ENCODE results near the gene CYP21A2. TPM values are rescaled to one million over a fixed set of nuclear protein-coding genes. Genes with fewer than 3 reads are reported as not detected.
A peak's percentile ranks its signal among the peaks of the same experiment; 100 is the strongest.

Gene CYP21A2
- total and polyA plus RNA-seq, 8 donors, result 0.23 to 2.7 (median 0.77) TPM

GRCh38 chr6:32073613-32074012 lies 35.4 kb downstream of the CYP21A2 start:
- H3K9me3 ChIP-seq, result no peaks in the 10 kb centered on the region
- no peaks in the 10 kb centered on the region for H3K27me3 ChIP-seq
- 76 to 87% methylated on average over 10 of the region's 10 CpGs for WGBS, 2 donors
- H3K27ac ChIP-seq, result no peak overlapping the region
- TF ChIP-seq CTCF (IDR thresholded peaks at IDR 0.05), result no peak
- H3K4me3 ChIP-seq, result no peak overlapping the region
- FAIRE-seq (no peak), ATAC-seq (no peak), DNase-seq (no peak)
- no peaks in the 10 kb centered on the region for H3K36me3 ChIP-seq
- intact Hi-C loops (cut with DNase I), result no loop called here
- H3K4me1 ChIP-seq, result no peaks in the 10 kb centered on the region

DNA sequence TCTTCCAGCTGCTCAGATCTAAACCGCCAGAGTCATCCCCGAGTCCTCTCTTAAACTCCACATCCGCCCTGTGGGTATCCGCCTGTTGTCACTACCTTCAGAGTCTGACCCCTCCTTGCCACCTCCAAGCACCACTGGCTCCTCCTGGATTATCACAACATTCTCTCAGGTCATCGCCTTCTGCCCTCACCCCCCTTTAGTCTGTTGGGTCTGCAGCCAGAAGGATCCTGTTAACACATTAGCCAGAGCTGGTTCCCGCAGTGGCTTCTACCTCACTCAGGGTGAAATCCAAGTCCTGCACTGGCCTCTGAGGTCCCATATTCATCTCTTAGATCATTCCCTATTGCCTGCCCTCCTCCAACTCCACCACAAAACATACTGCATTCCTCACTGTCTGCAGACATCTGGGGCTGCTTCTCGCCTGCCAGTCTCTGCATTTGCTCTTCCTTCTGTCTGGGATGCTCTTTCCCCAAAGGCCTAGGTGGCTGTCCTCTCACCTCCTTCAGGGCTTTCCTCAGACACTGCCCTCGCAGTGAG lies 36.8 kb downstream of the CYP21A2 start:
- Histone ChIP-seq H3K36me3 (no peaks in the 10 kb centered on the region), H3K4me1 (no peaks in the 10 kb centered on the region), H3K27me3 (no peaks in the 10 kb centered on the region), H3K9me3 (no peaks in the 10 kb centered on the region), H3K4me3 (no peak overlapping the region), H3K27ac (no peak overlapping the region)
- 71 to 75% methylated on average over 8 of the region's 8 CpGs for WGBS, 2 donors
- FAIRE-seq (no peak), ATAC-seq (no peak), DNase-seq (no peak)
- no peak for TF ChIP-seq CTCF (IDR thresholded peaks at IDR 0.05)
- intact Hi-C loops (cut with DNase I), result no loop called here

DNA sequence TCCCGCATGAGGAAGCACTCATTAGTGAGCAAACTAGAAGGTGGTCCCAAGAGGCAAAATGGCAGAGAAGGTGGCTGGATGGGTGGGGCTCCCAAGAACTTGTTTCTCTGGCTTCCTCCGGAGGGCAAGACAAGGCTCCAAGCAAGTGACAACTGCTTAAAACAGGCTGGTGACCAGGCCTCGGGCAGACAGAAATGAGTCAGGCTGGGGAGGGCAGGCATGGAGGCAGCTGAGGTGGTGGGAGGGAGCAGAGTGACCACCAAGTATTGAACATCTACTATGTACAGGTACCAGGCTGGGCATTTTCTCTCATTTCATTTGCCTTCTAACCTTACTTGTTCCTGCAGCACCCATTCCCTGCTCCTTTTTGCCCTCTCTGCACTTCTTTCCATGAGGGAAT lies 37.6 kb downstream of the CYP21A2 start:
- Histone ChIP-seq H3K27me3 (no peaks in the 10 kb centered on the region), H3K4me3 (no peak overlapping the region), H3K36me3 (no peaks in the 10 kb centered on the region), H3K9me3 (no peaks in the 10 kb centered on the region), H3K27ac (no peak overlapping the region), H3K4me1 (no peaks in the 10 kb centered on the region)
- WGBS, 2 donors, result 52 to 86% methylated on average over 3 of the region's 3 CpGs
- ATAC-seq (no peak), DNase-seq (no peak), FAIRE-seq (no peak)
- TF ChIP-seq CTCF (IDR thresholded peaks at IDR 0.05), result no peak
- intact Hi-C loops (cut with DNase I), result no loop called here

- intact Hi-C loops (cut with DNase I), result no loop called here
- no peak overlapping the region for H3K4me3 ChIP-seq
- 61% methylated on average over 12 of the region's 12 CpGs for WGBS, 2 donors
- no peaks in the 10 kb centered on the region for H3K4me1 ChIP-seq
- ATAC-seq, result no peak
- no peaks in the 10 kb centered on the region for H3K36me3 ChIP-seq
- DNase-seq, result no peak
- H3K27me3 ChIP-seq, result no peaks in the 10 kb centered on the region
- no peak for FAIRE-seq
- no peak overlapping the region for H3K27ac ChIP-seq
- no peaks in the 10 kb centered on the region for H3K9me3 ChIP-seq
- no peak for TF ChIP-seq CTCF (IDR thresholded peaks at IDR 0.05)
Measured at GRCh38 chr6:32076321-32076809, 38.1 kb downstream of the CYP21A2 start.

- no peak for ATAC-seq
- Histone ChIP-seq H3K4me1 (no peaks in the 10 kb centered on the region), H3K9me3 (no peaks in the 10 kb centered on the region), H3K27ac (no peak overlapping the region), H3K4me3 (no peak overlapping the region), H3K27me3 (no peaks in the 10 kb centered on the region), H3K36me3 (no peaks in the 10 kb centered on the region)
- TF ChIP-seq CTCF (IDR thresholded peaks at IDR 0.05), result no peak
- no peak for FAIRE-seq
- intact Hi-C loops (cut with DNase I), result no loop called here
- peak in 1 of 6 donors; percentile 8 for DNase-seq
- 61 to 71% methylated on average over 7 of the region's 7 CpGs for WGBS, 2 donors
Measured at GRCh38 chr6:32079566-32080290, 41.5 kb downstream of the CYP21A2 start.
